ENCODE data around the gene NLRC3.

GRCh38 chr16:3548445-3548844, 28.8 kb downstream of the NLRC3 start:
- TF ChIP-seq CTCF (IDR thresholded peaks at IDR 0.05; ENCODE audit: insufficient read depth, low read length, poor library complexity, severe bottlenecking) (no peak), EZH2phosphoT487 (conservative IDR thresholded peaks at IDR 0.05; ENCODE audit: low read length) (no peak)
